ENCODE measurements around the gene THUMPD1. TPM values are rescaled to one million over a fixed set of nuclear protein-coding genes. Genes with fewer than 3 reads are reported as not detected.

Gene THUMPD1
- total and polyA plus RNA-seq, 10 of the 15 experiments (the other 5 are each of a cell fraction or from before 2014, with no cell fraction given), result 21.5 to 49.5 (median 36.9) TPM

GRCh38 chr16:20763461-20764232 lies 22.0 kb upstream of the THUMPD1 start, which contains the start of gene ACSM3 (continued):
- TF ChIP-seq PKNOX1 (IDR thresholded peaks at IDR 0.05) (peak; percentile 67), MXI1 (IDR thresholded peaks at IDR 0.05; ENCODE audit: low read depth, low read length) (peak; percentile 89), NR2F1 (conservative IDR thresholded peaks at IDR 0.05) (no peak), SMC3 (IDR thresholded peaks at IDR 0.05; ENCODE audit: borderline replicate concordance, low read length) (no peak), ASH2L (IDR thresholded peaks at IDR 0.05; ENCODE audit: borderline replicate concordance, low read depth) (no peak), NFIC (IDR thresholded peaks at IDR 0.05; ENCODE audit: low read depth, low read length) (no peak), SPI1 (IDR thresholded peaks at IDR 0.05; ENCODE audit: borderline replicate concordance, insufficient read depth, low read depth, low read length) (peak; percentile 86), NR2C2 (IDR thresholded peaks at IDR 0.05; ENCODE audit: borderline replicate concordance, control insufficient read depth, insufficient read length, low read depth) (no peak), SMAD1 (IDR thresholded peaks at IDR 0.05; ENCODE audit: low read depth, partially characterized antibody) (no peak), CEBPB (IDR thresholded peaks at IDR 0.05; ENCODE audit: borderline replicate concordance in 1 of 2, low read depth in 2 of 2, low read length in 2 of 2) (no peak)

Data from GM12878 (cell line).